Epidermal melanocyte (primary cell): Measurements from ENCODE around the gene CARMIL1.
A peak's percentile ranks its signal among the peaks of the same experiment; 100 is the strongest.

Experiments used
- DNase-seq: peaks from one replicate; pipeline ENCODE4 v3.0.0; 2011; ENCODE audit warnings: low spot score; ENCODE audit not compliant: insufficient read length

The CARMIL1 gene

GRCh38 chr6:25332655-25333071, 53.5 kb downstream of the CARMIL1 start:
- no peak for DNase-seq

- DNase-seq, result no peak
These were observed 54.3 kb downstream of the CARMIL1 start for GRCh38 chr6:25333471-25333870.

- no peak for DNase-seq
These were observed 55.6 kb downstream of the CARMIL1 start for GRCh38 chr6:25334793-25335192.

- DNase-seq, result no peak
These were observed 57.8 kb downstream of the CARMIL1 start for GRCh38 chr6:25336996-25337395.

GRCh38 chr6:25337431-25337830, 58.3 kb downstream of the CARMIL1 start:
- DNase-seq, result no peak

- no peak for DNase-seq
These were observed 61.4 kb downstream of the CARMIL1 start for GRCh38 chr6:25340431-25341202.

- no peak for DNase-seq
These were observed 62.0 kb downstream of the CARMIL1 start for GRCh38 chr6:25341203-25341552.

GRCh38 chr6:25341923-25342619, 62.9 kb downstream of the CARMIL1 start:
- no peak for DNase-seq

GRCh38 chr6:25342802-25343201, 63.6 kb downstream of the CARMIL1 start:
- peak; percentile 26 for DNase-seq

GRCh38 chr6:25343984-25344383, 64.8 kb downstream of the CARMIL1 start:
- no peak for DNase-seq

GRCh38 chr6:25344827-25345226, 65.7 kb downstream of the CARMIL1 start:
- DNase-seq, result no peak

GRCh38 chr6:25346064-25346463, 66.9 kb downstream of the CARMIL1 start:
- DNase-seq, result no peak

- DNase-seq, result no peak
These were observed 71.4 kb downstream of the CARMIL1 start for GRCh38 chr6:25350573-25350972.

GRCh38 chr6:25351485-25351884, 72.3 kb downstream of the CARMIL1 start:
- no peak for DNase-seq

GRCh38 chr6:25352285-25352684, 73.1 kb downstream of the CARMIL1 start:
- no peak for DNase-seq

- no peak for DNase-seq
These were observed 75.1 kb downstream of the CARMIL1 start for GRCh38 chr6:25354078-25354932.

- peak; percentile 70 for DNase-seq
These were observed 80.2 kb downstream of the CARMIL1 start for GRCh38 chr6:25359191-25359861.

- DNase-seq, result no peak
These were observed 80.7 kb downstream of the CARMIL1 start for GRCh38 chr6:25359891-25360290.

GRCh38 chr6:25360621-25361020, 81.4 kb downstream of the CARMIL1 start:
- no peak for DNase-seq

- DNase-seq, result no peak
These were observed 84.3 kb downstream of the CARMIL1 start for GRCh38 chr6:25363427-25363826.

GRCh38 chr6:25365154-25365553, 86.0 kb downstream of the CARMIL1 start:
- DNase-seq, result no peak
